Measurements from ENCODE around the gene COBL.

- TF ChIP-seq RCOR1 (IDR thresholded peaks at IDR 0.05; ENCODE audit: insufficient replicate concordance, low read length) (no peak), SMC3 (IDR thresholded peaks at IDR 0.05; ENCODE audit: low read depth, low read length) (no peak), CTCF (conservative IDR thresholded peaks at IDR 0.05; ENCODE audit: low read depth, low read length) (no peak)
Observed at GRCh38 chr7:51226063-51226755, 90.4 kb downstream of the COBL start.

All from IMR-90 (cell line).